HG03159 (cell line): Measurements from ENCODE around the gene NR2C2.
A peak's percentile ranks its signal among the peaks of the same experiment; 100 is the strongest.
"Not testable (repeated sequence)": the region's sequence is repeated elsewhere in the genome, so short reads cannot be mapped to it uniquely, and the experiment has no call there.

Experiments
- ATAC-seq: cut with Tn5 transposase; IDR thresholded peaks from one replicate; pipeline ENCODE4 v1.9.1; 2021; ENCODE audit warnings: mild to moderate bottlenecking, moderate library complexity; ENCODE audit not compliant: unreplicated experiment

NR2C2 gene

GRCh38 chr3:14947100-14947885 lies at the start of gene NR2C2:
Gene NR2C2 (plus strand): TSS chr3:14947583. CDS start chr3:15003915, 56,332 bp downstream.
- ATAC-seq = peak; percentile 50

- ATAC-seq = no peak
Observed at GRCh38 chr3:14898929-14899328, 48.5 kb upstream of the NR2C2 start.

- no peak for ATAC-seq
Observed at GRCh38 chr3:14899993-14900618, 47.3 kb upstream of the NR2C2 start.

GRCh38 chr3:14900881-14901873 lies 46.2 kb upstream of the NR2C2 start:
- no peak for ATAC-seq

GRCh38 chr3:14902719-14903118 lies 44.7 kb upstream of the NR2C2 start:
- ATAC-seq = no peak

- ATAC-seq = not testable (repeated sequence)
Observed at GRCh38 chr3:14903501-14903900, 43.9 kb upstream of the NR2C2 start.

GRCh38 chr3:14905055-14905657 lies 42.2 kb upstream of the NR2C2 start:
- no peak for ATAC-seq

GRCh38 chr3:14906355-14906971 lies 40.9 kb upstream of the NR2C2 start:
- ATAC-seq = no peak

- no peak for ATAC-seq
Observed at GRCh38 chr3:14907043-14907966, 40.1 kb upstream of the NR2C2 start.

- ATAC-seq = no peak
Observed at GRCh38 chr3:14909250-14909649, 38.1 kb upstream of the NR2C2 start.

GRCh38 chr3:14911651-14912050 lies 35.7 kb upstream of the NR2C2 start:
- no peak for ATAC-seq

- no peak for ATAC-seq
Observed at GRCh38 chr3:14913071-14913925, 34.1 kb upstream of the NR2C2 start.

- no peak for ATAC-seq
Observed at GRCh38 chr3:14913926-14914778, 33.2 kb upstream of the NR2C2 start.

- no peak for ATAC-seq
Observed at GRCh38 chr3:14914779-14915117, 32.6 kb upstream of the NR2C2 start.

GRCh38 chr3:14915636-14916222 lies 31.7 kb upstream of the NR2C2 start:
- ATAC-seq = no peak

- no peak for ATAC-seq
Observed at GRCh38 chr3:14918356-14918860, 29.0 kb upstream of the NR2C2 start.

- no peak for ATAC-seq
Observed at GRCh38 chr3:14920536-14920935, 26.8 kb upstream of the NR2C2 start.
